ELF-1 (cell line): ENCODE measurements around the gene ENDOG.
"Not testable (repeated sequence)": the region's sequence is repeated elsewhere in the genome, so short reads cannot be mapped to it uniquely, and the experiment has no call there.

Experiments used
- DNase-seq: peaks from one replicate; pipeline ENCODE4 v3.0.0-alpha.2; 2016; ENCODE audit warnings: low read depth, low spot score

ENDOG gene

DNA sequence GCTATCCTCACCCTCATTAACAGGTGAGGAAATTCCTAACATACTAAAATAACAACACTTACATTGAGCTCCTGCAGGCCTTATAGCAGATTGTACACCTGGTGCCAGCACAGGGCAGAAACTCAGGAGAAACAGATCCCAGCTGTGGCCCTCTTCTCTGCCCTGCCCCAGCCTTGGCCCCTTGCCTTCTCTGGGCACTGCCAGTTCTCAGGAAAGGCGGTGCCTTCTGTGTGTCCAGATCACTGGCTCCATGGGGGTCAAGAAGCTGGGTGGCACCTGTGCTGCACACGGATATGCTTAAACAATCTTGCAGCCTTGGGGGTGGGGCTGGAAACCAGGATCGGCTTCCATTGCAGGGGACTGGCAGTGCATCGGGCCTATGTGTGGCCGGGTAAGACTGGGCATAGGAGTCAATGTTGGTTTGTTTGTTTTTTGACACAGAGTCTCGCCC, 44.1 kb downstream of the ENDOG start:
- DNase-seq = no peak

DNA sequence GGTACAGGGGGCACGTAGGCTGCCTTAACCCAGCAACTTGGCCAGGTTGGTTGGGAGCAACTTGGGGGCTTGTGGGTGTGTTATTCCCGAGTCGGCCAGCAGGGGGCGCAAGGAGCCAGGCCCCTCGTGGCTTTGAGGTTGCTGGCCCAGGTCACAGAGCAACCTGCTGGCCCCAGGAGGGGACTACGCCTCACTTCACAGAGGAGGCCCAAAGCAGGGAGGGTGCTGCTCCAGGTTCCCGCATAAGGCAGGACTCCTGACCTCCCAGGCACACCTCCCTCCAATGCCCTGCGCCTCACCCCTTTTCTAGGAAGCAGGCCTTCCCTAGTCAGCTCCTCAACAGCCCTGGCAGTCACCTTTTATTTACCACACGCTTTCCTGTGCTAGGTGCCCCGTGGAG, 45.3 kb downstream of the ENDOG start:
- peak; percentile 94 for DNase-seq

DNA sequence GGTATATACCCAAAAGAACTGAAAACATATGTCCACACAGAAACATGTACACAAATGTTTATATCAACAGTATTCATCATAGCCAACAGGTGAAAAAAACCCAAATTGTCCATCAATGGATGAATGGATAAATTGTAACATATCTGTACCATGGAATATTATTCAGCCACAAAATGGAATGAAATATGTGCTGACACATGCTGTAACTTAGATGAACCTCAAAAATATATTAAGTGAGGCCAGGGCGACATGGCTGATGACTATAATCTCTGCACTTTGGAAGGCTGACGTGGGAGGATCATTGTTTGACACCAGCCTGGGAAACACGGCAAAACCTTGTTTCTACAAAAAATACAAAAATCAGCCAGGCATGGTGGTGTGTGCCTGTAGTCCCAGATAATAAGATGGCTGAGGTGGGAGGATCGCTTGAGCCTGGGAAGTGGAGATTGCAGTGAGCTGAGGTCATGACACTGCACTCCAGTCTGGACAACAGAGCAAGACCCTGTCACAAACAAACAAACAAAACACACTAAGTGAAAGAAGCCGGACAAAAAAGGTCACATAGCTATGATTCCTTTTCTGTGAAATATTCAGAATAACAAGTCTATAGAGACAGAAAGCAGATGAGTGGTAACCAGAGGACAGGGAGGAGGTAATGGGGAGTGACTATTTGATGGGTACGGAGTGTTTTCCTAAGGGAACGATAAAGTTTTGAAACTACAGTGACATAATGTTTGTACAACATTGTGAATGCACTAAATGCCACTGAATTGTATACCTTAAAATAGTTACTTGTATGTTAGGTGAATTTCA, 52.0 kb downstream of the ENDOG start:
- no peak for DNase-seq

DNA sequence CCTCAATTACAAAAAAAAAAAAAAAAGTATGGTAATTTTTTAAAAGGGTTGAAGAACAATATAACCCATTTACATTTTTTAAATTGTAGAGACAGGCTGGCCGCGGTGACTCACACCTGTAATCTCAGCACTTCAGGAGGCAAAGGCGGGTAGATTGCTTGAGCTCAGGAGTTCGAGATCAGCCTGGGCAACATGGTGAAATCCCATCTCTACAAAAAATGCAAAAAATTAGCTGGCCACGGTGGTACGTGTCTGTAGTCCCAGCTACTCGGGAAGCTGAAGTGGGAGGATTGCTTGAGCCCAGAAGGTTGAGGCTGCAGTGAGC, 52.6 kb downstream of the ENDOG start:
- DNase-seq = not testable (repeated sequence)
